GDM1 (cell line): Measurements from ENCODE around the gene PTPRN2.

Experiments
- DNase-seq: peaks from one replicate; lab custom pipeline; 2025; lab: John Stamatoyannopoulos, UW

PTPRN2 gene

DNA sequence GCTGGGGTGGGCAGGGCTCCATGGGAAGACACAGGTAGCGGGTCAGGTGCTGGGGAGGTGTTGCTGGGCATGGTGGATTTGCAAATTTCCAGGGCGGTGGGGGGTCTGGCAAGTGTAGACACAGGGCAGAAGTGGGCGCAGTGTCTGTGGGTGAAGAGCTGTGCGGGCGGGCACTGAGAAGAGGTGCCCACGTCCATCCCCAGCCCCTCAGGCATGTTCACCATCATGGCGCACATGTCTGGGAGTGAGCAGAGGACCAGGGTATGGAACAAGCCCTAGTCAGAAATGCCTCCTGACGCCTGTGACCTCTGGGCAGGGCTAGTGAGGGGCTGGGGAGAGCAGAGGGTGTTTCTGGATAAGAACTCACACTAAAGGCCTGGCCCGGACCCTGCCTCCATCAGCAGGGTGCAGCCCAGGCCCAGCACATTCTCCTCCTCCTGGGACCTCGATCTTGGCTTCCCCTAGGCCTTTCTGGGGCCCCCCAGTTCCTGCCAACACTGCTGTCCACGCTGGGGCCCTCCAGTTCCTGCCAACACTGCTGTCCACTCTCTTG is 612.9 kb downstream of the PTPRN2 start:
- no peak for DNase-seq

DNA sequence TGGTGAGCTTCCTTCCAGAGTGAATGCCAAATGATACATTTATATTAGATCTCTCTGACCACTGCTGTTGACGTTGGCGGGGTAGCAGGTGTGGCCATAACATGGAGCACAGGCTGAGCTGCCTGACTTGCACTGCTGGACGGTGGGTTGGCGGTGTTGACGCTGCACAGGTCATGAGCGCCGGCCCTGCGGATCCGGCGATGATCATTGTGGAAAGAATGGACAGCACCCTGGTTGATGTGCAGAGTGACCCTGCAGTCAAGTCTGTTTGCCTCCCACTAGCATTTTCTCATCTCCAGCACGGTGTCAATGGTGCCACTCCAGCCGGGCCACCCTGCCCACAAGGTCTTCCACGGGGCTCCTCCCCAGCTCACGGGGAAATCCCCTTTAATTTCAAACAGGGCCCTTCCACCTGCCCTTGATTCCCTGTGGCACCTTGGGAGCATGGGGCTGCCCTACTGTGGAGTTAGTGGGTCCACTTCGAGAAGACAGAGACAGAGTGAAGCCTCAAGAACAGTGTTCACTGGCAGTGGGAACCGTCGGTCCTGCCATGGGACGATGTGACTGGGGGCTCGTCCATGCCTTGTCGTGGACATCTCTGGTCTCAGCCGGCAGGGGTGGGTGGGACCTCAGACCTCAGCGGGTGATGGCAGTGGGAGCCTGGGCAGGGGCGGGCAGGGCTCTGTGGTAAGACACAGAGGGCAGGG is 613.5 kb downstream of the PTPRN2 start:
- no peak for DNase-seq

DNA sequence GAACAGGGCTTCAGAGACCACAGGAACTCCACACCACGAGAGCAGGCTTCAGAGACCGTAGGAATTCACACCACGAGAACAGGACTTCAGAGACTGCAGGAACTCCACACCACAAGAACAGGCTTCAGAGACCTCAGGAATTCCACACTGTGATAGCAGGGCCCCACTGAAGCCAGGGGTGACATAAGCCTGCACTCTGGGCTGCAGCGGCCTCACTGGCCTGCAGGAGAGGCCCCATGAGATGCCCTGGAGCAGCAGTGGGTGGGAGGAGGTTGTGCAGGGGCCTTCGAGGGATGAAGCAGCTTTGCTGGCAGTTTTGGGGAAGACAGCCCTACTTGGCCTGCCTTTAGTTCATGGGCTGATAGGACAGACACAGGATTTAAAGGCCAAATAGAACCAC is 614.7 kb downstream of the PTPRN2 start:
- DNase-seq, result no peak

DNA sequence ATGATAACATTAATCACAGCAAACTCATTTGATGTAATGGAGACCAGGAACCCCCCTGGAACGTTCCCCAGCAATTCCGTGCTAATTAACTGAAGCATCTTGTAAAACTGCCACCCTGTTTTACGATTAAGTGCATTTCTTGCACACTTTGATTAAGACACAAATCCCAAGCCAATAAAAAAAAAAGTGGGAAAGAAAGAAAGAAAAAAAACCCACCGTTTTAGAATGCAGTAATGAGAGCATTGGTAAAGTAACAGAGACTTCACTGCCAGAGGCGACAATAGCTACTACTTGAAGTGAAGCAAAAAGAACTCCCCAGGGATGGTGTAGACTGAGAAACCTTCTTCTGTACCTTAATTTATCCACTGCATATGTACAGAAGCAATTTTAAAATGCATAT is 616.1 kb downstream of the PTPRN2 start:
- no peak for DNase-seq

DNA sequence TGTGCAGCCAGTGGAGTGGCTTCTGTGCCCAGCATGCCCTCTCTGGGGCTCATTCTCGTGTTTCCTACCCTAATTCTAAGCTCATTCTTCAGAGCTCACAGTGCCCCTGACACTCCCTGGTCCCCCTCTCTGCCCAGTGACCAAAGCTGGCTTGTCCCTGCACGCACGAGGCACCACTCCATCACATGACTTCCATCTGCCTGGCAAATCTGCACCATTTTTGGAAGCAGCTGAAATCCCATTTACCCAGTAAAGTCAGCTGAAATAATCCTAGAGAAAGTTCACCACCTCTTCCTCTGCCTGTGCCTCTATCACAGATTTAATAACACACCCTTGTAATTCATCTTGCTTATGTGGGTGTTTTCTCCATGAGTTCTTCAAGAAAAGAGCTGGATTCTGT is 616.9 kb downstream of the PTPRN2 start:
- no peak for DNase-seq

DNA sequence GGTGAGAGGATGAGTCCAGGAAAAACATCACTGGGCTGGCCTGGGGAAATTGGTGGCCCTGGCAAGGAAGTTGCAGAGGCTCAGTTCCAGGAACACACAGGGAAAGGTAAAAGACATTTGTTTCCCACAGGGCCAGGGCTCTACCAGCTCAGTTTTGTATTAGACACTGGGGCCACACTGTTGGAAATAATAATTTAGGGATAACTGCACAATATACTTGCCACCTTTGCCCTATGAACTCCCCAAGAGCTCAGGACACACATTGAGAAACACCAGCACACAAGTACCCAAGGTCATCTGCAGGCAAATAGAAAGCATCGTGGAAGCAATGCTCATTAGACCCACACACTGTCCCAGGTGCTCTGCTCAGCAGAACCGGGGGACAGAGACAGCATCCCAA is 617.6 kb downstream of the PTPRN2 start:
- no peak for DNase-seq

DNA sequence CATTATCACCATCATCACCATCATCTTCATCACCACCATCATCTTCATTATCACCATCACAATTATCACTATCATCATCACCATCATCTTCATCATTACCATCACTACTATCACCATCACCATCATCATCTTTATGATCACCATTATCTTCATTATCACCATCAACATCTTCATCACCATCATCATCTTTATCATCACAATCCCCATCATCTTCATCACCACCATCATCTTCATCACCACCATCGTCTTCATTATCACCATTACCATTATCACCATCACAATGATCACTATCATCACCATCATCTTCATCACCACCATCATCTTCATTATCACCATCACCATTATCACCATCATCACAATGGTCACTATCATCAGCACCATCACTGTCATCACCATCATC is 621.1 kb downstream of the PTPRN2 start:
- DNase-seq, result no peak

DNA sequence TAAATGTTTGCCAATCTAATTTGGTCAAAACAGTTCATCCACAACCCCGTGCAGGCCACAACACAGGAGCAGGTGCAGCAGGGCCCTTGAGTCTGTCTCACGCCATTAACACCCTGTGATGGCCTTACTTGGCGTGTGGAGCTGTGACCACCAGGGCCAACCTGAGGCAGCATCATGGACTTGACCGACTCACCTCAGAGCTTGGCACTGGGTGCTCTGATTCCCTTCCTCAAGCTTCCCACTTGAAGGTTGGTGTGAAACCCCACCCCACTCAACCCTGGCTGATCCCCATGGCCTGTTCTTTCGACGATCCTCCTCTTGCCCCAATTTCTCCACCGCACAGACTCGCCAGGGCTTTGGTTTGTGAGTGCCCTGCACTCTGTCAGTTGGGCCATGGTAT is 623.1 kb downstream of the PTPRN2 start:
- no peak for DNase-seq

DNA sequence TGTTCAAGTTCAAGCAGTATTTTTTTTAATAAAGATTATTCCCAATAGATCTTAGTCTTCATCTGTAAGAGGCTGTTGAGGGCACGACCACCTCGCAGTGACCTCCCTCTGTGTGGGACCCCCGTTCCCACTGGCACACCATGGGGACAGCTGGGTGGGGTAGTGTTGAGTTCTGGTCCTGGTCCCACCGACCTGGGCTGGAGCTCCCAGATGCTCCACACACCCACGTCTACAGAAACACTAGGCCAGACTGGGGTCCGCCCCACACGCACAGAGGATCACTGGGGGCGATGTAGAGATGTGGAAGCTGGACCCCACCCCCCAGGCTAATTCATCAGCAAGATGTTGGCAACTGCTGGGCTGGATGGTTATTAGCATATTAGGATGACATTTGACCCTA is 623.6 kb downstream of the PTPRN2 start:
- no peak for DNase-seq

DNA sequence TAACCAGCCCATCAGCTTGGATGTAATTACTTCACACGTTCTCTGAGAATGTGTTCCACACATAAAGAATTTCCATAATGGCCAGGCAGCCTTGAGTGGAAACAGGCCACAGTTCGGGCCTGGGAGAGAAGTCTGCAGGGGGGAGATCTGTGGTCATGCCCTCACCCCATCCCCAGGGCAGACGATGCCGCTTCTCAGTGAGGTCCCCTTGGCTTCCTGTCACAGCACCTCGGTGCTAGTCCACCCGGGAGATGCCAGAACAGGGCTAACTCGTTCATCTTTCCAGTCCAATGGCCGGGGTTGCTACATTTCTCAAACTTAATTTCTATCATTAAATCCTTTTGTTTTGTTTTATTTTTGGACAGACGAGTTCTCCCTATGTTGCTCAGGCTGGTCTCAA is 624.1 kb downstream of the PTPRN2 start:
- no peak for DNase-seq

DNA sequence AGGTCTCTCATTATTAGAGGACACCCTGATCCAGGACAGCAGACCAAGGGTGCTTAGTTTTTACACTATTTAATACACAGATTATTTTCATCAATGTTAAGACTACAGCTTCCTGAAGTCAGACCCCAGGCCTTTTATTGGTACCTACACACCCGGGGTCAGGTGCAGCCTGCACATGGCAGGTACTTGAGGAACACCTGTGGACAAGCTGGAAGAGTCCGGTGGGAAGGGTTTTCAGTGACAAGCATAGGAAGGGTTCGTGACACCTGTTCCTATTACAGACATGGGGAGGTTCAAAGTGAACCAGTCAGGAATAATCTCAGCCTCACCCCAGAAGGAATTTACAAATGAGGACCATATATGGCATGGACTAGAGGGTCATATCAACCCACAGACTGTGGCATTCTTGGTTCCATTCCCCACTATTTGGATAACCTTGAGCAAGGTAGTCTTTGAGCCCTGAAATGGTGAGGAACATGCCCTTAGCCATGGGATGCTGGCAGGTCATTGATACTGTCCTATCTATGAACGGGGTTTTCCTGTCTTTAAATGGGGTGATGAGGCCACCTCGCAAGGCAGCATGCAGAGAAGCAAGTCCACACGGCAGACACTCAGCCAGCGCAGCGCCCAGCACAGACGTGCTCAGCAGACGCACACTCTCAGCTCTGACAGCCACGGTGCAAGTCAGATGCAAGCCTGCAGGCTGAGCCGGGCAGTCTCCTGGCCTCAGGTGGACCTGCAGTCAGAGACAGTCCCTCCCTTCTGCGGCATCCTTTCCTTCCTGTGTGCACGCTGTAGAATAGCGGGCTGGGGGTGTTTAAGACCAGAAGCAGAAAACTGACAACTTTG is 624.9 kb downstream of the PTPRN2 start:
- DNase-seq, result no peak

DNA sequence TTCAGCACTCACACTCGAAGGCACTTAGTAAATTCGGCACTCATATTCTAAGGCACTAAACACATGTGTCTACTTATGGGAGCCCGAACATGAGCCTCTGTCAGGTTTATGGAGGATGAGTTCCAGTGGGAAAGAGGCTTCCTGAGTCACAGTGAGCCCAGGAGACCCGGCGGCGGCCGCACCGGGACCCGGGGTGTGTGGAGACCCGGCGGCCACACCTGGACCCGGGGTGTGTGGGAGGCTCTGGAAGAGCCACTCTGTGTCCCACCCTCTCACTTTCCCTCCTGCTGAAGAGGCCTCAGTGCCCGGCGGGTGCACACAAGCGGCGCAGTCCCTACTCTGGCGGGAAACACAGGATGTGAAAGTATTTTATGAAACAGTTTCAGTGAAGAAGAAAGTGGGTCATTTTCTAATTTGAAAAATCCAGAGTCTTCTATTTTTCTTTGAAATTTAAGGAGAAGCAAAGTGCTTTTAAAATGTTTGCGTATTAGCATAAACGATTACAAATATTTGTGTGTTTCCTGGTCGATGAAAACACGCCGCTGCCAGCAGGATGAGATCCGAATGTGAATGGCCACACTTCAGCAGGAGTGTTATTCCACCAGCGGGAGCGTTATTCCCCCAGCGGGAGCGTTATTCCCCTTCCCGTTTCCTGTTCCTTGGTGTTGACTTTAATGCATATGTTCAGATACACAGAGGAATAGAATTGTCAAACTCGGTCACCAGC is 625.7 kb downstream of the PTPRN2 start:
- no peak for DNase-seq

DNA sequence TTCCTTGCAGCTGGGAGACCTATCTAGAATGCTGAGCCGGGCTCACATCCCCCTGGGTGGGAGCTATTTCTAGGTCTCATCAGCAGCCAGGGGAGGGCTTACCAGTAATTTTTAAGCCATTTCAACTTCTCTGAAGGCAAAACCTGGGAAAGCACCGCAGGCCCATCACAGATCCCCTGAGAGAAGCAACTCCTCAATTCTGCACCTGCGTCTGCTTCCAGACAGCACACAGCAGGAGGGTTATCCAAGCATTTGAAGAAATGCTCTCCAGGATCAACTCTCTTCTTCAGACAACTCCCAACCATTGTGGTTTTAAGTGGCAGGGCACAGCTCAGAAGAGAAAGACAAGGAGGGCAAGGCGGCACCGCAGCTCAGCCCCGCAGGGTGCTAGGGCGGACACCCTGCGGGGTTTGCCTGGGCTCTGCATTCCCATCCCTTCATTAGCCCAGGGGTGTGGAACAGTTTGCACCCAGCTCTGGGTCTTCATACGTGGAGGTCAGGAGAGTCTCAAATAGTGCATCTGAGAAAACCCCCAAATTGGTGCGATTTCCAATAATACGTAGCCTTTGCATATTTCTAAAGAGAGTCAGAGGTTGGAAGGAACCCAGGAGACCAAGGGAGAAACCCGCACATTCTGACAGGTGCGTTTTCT is 632.1 kb downstream of the PTPRN2 start:
- no peak for DNase-seq

DNA sequence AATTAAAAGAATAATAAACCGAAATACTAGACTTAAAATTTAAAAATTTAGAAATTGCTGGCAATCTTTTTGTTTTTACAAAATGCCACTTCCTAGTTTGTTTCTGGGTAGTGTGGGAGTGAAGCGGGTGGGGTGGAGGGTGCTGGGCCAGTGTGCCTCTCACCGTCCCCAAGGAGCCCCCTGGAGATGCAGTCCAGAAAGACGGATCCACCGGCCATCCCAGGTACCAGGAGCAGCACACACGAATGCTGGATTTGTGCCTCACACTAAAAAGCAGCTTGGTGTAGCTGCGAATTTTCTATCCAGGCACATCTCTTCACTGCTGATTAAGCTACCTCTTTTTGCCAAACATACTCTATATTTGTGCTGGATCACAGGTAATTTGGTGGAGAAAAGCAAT is 632.7 kb downstream of the PTPRN2 start:
- DNase-seq, result no peak

DNA sequence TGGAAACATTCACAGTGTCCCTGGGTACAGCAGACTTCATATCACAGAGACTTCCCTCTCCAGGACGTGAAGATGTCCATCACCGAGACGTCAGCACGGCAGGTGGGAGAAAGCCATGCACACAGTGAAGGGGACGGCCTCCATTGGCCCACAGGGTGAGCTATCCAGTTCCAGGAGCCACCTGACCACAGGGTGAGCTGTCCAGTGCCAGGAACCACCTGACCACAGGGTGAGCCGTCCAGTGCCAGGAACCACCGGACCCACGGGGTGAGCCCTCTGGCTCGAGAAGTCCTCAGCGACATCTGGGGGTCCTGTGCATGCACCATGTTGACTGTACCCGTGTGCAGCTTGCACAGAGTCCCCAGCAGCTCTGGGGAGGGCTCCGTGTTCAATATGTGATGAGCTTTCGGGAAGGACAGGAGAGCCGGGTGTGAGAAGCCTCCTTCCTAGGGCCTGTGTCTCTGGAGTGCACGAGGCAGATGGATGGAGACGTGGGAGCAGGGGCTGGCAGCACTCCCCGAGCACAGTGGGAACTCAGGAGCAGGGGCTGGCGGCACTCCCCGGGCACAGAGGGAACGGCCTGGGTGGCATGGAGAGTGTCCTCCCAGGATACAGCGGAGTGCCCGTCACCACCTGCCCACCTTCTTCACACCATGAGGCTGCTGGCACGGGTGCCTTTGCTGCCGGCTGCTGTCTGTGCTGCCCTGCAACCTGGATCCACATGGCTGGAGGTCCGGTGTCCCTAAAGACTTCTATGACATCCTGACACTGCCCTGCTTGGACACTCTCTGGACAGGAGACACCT is 634.6 kb downstream of the PTPRN2 start:
- no peak for DNase-seq

DNA sequence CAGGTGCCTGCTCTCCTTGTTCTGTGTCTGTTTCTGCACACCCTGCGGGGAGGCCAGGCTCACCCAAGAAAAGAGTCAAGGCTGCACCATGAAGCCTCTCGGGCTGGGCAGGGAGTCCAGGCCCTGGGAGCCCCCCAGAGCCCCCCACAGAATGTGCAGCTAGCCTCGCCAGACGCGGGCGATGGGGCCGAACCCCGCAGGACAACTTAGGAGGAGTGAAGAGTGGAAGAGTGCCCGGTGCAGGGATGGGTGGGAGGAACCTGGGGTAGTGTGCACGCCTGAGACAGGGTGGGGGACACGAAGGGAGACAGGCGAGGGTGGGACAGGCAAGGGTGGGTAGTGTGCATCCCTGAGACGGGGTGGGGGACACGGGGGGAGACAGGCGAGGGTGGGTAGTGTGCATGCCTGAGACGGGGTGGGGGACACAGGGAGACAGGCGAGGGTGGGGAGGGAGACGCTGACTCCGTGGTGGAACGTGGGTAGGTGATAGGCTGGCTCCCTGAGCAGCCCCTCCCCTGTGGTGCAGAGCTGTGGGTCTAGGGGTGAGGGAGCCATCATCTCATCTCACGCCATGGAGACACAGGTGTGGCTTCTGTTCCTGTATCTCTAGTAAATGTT is 635.5 kb downstream of the PTPRN2 start:
- DNase-seq, result no peak

DNA sequence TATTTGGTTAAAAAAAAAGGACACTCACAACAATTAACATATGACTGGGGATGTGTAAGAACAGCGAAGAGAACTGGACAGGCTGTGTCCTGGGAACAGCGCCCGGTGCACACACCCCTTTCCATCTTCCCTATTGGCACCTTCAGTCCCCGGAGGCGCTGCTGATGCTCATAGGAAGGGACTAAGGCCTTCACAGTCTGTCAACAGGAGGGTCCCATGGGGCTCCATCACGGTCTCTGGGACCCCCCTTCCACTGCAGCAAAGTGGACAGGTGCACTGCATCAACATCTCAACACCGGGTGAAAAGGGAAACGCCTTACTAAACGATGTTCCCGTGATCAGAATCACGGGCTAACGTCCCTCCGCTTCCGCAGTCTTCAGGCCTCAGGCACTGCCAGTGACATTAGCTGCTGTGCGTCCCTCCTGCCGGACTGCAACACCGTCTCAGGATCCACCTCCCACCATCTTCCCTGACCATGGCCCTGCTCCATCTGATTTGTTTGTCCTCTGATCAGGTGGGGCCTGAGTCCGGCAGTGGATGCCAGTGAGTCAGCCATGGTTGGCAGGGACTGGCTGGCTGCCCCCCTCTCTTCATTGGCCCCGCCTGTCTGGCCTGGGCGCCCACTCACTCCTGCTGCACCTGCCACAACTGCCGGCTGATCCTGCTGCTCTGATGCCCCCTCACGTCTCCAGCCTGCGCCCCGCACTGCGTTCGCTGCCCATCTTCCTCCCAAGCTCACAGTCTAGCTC is 636.1 kb downstream of the PTPRN2 start:
- DNase-seq, result no peak

DNA sequence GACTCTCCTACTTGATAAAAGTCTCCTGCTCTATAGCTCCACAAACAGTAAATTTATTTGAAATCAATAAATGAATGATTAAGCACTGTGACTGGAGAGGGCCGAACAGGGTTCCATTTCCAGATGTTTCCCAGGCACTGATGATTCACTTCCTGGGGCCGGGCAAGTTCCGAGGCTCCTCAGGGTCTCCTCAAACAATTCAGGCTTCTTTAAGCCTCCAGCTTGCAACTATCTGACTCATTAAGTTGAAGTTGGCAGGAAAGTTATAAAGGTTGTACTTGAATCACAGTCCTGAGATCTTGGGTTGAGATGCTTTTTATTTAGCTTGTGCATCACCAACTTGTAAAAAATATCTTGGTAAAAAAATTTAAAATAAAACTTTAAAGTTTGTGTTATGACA is 637.9 kb downstream of the PTPRN2 start:
- DNase-seq, result no peak

DNA sequence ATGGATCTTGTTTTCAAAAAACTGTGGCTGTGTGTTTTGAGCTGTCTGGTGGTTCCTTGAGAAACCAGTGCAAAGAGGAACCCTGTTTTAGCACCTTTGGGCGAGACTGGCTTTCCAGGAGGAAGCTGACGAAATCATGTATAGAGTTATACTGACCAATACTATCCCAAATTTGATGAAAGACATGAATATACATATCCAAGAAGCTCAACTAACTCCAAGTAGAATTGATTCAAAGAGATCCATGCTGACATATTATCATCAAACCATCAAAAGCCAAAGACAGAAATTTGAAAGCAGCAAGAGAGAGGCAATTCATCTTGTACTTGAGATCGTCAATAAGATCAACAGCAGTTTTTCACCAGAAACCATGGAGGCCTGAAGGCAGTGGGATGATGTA is 640.1 kb downstream of the PTPRN2 start:
- no peak for DNase-seq

DNA sequence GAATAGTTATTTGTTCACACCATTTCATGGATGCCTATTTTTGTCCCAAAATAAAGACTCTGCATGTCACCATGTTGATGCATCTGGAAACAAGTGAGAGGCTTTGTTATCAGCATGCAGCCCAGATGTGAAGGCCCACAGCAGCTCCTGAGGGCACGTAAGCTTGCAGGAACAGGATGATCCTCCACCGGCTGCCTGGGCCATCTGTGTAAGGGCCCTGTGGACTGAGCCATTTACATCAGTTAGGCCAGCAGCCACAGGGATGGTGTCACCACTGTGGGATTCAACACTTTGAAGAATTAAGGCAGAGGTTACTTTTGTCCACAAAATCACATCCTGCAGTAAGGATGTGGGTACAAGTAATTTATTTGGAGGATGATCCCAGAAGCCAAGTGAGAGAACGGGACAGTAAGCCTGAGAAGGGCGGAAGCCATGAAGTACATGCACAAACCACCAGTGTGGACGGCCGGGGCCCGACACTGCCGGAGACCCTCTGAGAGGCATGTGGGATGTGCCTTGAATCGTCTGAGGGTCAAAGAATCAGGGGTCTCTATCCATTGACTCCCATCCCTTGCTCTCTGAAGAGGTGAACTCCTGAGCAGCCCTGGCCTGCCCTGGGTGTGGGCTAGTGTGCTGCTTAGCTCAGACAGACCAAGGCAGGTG is 641.1 kb downstream of the PTPRN2 start:
- no peak for DNase-seq
